H1 (cell line): Measurements from ENCODE around the gene FGF5. TPM values are rescaled to one million over a fixed set of nuclear protein-coding genes. Genes with fewer than 3 reads are reported as not detected.

Source experiments
- CTCF ChIA-PET: fragments of 300-600 bp; sonication (Branson Sonifier 250); formaldehyde crosslinking; loops from one replicate; lab custom pipeline; 2021; ENCODE audit not compliant: partially characterized antibody; lab: Charles Lee
- POLR2A ChIA-PET: fragments of 300-600 bp; sonication (Branson Sonifier 250); formaldehyde crosslinking; loops from one replicate; lab custom pipeline; 2021; ENCODE audit warnings: inconsistent platforms; ENCODE audit not compliant: partially characterized antibody; lab: Charles Lee
- DNase-seq, 2 experiments: peaks; one replicate each; pipeline versions ENCODE4 v3.0.0 to v3.0.0-alpha.2; 2010 to 2022; ENCODE audit warnings: low spot score in 2 of 2, low read depth in 1 of 2, mixed read lengths in 1 of 2
- FAIRE-seq: peaks from 2 replicates; lab custom pipeline; 2011; peaks lifted over from hg19 to GRCh38; lab: Jason Lieb, UNC
- H2AFZ ChIP-seq: 2 replicates; pipeline ENCODE4 v1.8.1; 2012; ENCODE audit warnings: low read length, inconsistent platforms
- H2AK5ac ChIP-seq: 2 replicates; pipeline ENCODE4 v1.6.1; 2013; ENCODE audit warnings: low read depth, low read length
- H2BK120ac ChIP-seq: replicated peaks from 2 replicates; pipeline ENCODE3; 2013; ENCODE audit warnings: low read depth, low read length, inconsistent platforms
- H2BK12ac ChIP-seq: 2 replicates; pipeline ENCODE4 v1.6.1; 2013; ENCODE audit warnings: low read depth, low read length
- H2BK15ac ChIP-seq: 2 replicates; pipeline ENCODE4 v1.6.1; 2013; ENCODE audit warnings: low read length
- H2BK20ac ChIP-seq: 2 replicates; pipeline ENCODE4 v1.6.1; 2013; ENCODE audit warnings: low read length
- H2BK5ac ChIP-seq: 2 replicates; pipeline ENCODE4 v1.6.1; 2013; ENCODE audit warnings: low read depth, low read length
- H3K14ac ChIP-seq: 2 replicates; pipeline ENCODE4 v1.6.1; 2013; ENCODE audit warnings: inconsistent platforms; ENCODE audit not compliant: insufficient read length
- H3K18ac ChIP-seq: 2 replicates; pipeline ENCODE4 v1.6.1; 2013; ENCODE audit warnings: low read length; ENCODE audit errors: extremely low read depth
- H3K23ac ChIP-seq: 2 replicates; pipeline ENCODE4 v1.6.1; 2013; ENCODE audit warnings: inconsistent platforms; ENCODE audit not compliant: insufficient read length
- H3K23me2 ChIP-seq: 2 replicates; pipeline ENCODE4 v1.6.1; 2013; ENCODE audit warnings: low read depth, low read length
- H3K27ac ChIP-seq: 2 replicates; pipeline ENCODE4 v1.6.1; 2011; ENCODE audit warnings: low read depth, low read length, inconsistent platforms
- H3K27me3 ChIP-seq, 4 experiments: replicated peaks in 1 of 4; 1 replicate in 1 of 4; 2 replicates in 3 of 4; pipeline versions ENCODE4 v1.6.1 to v1.8.1; 2011 to 2013; ENCODE audit warnings: low read length in 3 of 4, mild to moderate bottlenecking in 3 of 4, inconsistent platforms in 2 of 4, mixed read lengths in 2 of 4, moderate library complexity in 1 of 4; ENCODE audit not compliant: control insufficient read depth in 3 of 4, insufficient read depth in 3 of 4; ENCODE audit errors: extremely low read depth in 1 of 4
- H3K36me3 ChIP-seq, 4 experiments: 2 replicates each; pipeline versions ENCODE4 v1.6.1 to v1.8.1; 2011 to 2013; ENCODE audit warnings: mild to moderate bottlenecking in 4 of 4, low read length in 3 of 4, moderate library complexity in 2 of 4, control low read depth in 1 of 4, inconsistent platforms in 1 of 4; ENCODE audit not compliant: insufficient read depth in 4 of 4, control insufficient read depth in 2 of 4
- H3K4ac ChIP-seq: replicated peaks from 2 replicates; pipeline ENCODE3; 2013; ENCODE audit warnings: low read length, low read depth, mixed read lengths, inconsistent platforms; ENCODE audit not compliant: insufficient read length
- H3K4me1 ChIP-seq, 4 experiments: replicated peaks in 1 of 4; 1 replicate in 1 of 4; 2 replicates in 3 of 4; pipeline versions ENCODE4 v1.6.1 to v1.8.1; 2011 to 2013; ENCODE audit warnings: low read length in 3 of 4, inconsistent platforms in 2 of 4, mixed read lengths in 1 of 4; ENCODE audit not compliant: insufficient read depth in 4 of 4, control insufficient read depth in 3 of 4
- H3K4me2 ChIP-seq, 2 experiments: 2 replicates each; pipeline versions ENCODE4 v1.6.1 to v1.8.1; 2011 to 2013; ENCODE audit warnings: low read depth in 2 of 2, low read length in 2 of 2, control low read depth in 1 of 2, inconsistent platforms in 1 of 2, mild to moderate bottlenecking in 1 of 2; ENCODE audit not compliant: insufficient read depth in 1 of 2
- H3K4me3 ChIP-seq, 4 experiments: fragments of 200-600, 300-600 bp in 1 of 4; sonication (generic), shearing (Covaris generic), sonication (Bioruptor Twin) in 1 of 4; 2 replicates each; pipeline versions ENCODE4 v1.5.1 to v1.8.1; 2011 to 2016; ENCODE audit warnings: low read length in 4 of 4, low read depth in 3 of 4, control low read depth in 2 of 4, inconsistent platforms in 2 of 4, mild to moderate bottlenecking in 2 of 4, mixed read lengths in 1 of 4, moderate library complexity in 1 of 4; ENCODE audit not compliant: insufficient read depth in 2 of 4; ENCODE audit errors: extremely low read depth in 1 of 4
- H3K56ac ChIP-seq: replicated peaks from 2 replicates; pipeline ENCODE3; 2013; ENCODE audit warnings: low read depth, mild to moderate bottlenecking, mixed read lengths, low read length, inconsistent platforms; ENCODE audit not compliant: insufficient read length
- H3K79me1 ChIP-seq: 2 replicates; pipeline ENCODE4 v1.6.1; 2013; ENCODE audit warnings: low read depth, low read length, control low read depth
- H3K79me2 ChIP-seq, 2 experiments: 2 replicates each; pipeline versions ENCODE4 v1.6.1 to v1.8.1; 2012 to 2013; ENCODE audit warnings: low read length in 2 of 2, mild to moderate bottlenecking in 2 of 2, inconsistent platforms in 1 of 2; ENCODE audit not compliant: insufficient read depth in 2 of 2, control insufficient read depth in 1 of 2
- H3K9ac ChIP-seq, 4 experiments: replicated peaks in 1 of 4; 1 replicate in 1 of 4; 2 replicates in 3 of 4; pipeline versions ENCODE4 v1.6.1 to v1.8.1; 2011 to 2013; ENCODE audit warnings: low read depth in 3 of 4, low read length in 3 of 4, control low read depth in 2 of 4, mild to moderate bottlenecking in 2 of 4, moderate library complexity in 2 of 4, inconsistent platforms in 1 of 4; ENCODE audit errors: extremely low read depth in 1 of 4
- H3K9me3 ChIP-seq, 2 experiments: 2 replicates each; pipeline versions ENCODE4 v1.6.1 to v1.8.1; 2012 to 2013; ENCODE audit warnings: mild to moderate bottlenecking in 2 of 2, moderate library complexity in 2 of 2, control low read depth in 1 of 2, inconsistent platforms in 1 of 2, low read depth in 1 of 2, low read length in 1 of 2, mixed read lengths in 1 of 2; ENCODE audit not compliant: insufficient read depth in 2 of 2
- H4K20me1 ChIP-seq, 2 experiments: replicated peaks in 1 of 2; 2 replicates each; pipeline versions ENCODE3 to v1.8.1; 2011 to 2013; ENCODE audit warnings: inconsistent platforms in 2 of 2, low read length in 2 of 2, mild to moderate bottlenecking in 1 of 2; ENCODE audit not compliant: insufficient read depth in 2 of 2, control insufficient read depth in 1 of 2
- H4K5ac ChIP-seq: 2 replicates; pipeline ENCODE4 v1.6.1; 2013; ENCODE audit warnings: low read length, low read depth, mixed read lengths, inconsistent platforms; ENCODE audit not compliant: insufficient read length
- H4K8ac ChIP-seq: 2 replicates; pipeline ENCODE4 v1.8.0; 2013; ENCODE audit warnings: mild to moderate bottlenecking, moderate library complexity, low read length, inconsistent platforms; ENCODE audit not compliant: insufficient read depth; ENCODE audit errors: extremely low read depth
- H4K91ac ChIP-seq: replicated peaks from 2 replicates; pipeline ENCODE3; 2013; ENCODE audit warnings: low read length, mixed read lengths, inconsistent platforms; ENCODE audit not compliant: insufficient read length
- NANOG ChIP-seq: IDR thresholded peaks from 2 replicates; pipeline ENCODE4 v1.6.1; 2011; ENCODE audit warnings: low read length, low read depth, mild to moderate bottlenecking, inconsistent platforms; ENCODE audit not compliant: insufficient read depth, poor library complexity, severe bottlenecking
- PHF8 ChIP-seq: fragments of 200-600 bp; sonication (generic); conservative IDR thresholded peaks from 2 replicates; pipeline ENCODE4 v1.7.1; 2012; ENCODE audit warnings: low read depth, mild to moderate bottlenecking, inconsistent platforms, low read length, moderate library complexity
- SP2 ChIP-seq: IDR thresholded peaks from 2 replicates; pipeline ENCODE4 v1.6.1; 2012; ENCODE audit warnings: mild to moderate bottlenecking, low read length, inconsistent platforms
- WGBS, 2 experiments: shearing (Covaris generic) in 1 of 2; methylation state at CpG; one replicate each; pipeline versions ENCODE4 v1.1.6 to v1.1.7; 2013 to 2015; ENCODE audit warnings: low lambda C conversion rate in 2 of 2, mixed read lengths in 2 of 2, inconsistent platforms in 1 of 2, low coverage in 1 of 2, missing lambda C conversion rate in 1 of 2; ENCODE audit not compliant: insufficient replicate concordance in 2 of 2, insufficient coverage in 1 of 2, insufficient read length in 1 of 2; ENCODE audit errors: extremely low coverage in 1 of 2, missing lambda C conversion rate in 1 of 2; 5-methylcytosine and 5-hydroxymethylcytosine counted together
- polyA plus RNA-seq, 7 experiments: library from polyadenylated mRNA; depleted of rRNA in 3 of 7; stranded (reverse) in 5 of 7; unstranded in 2 of 7; fragments of >200 nt in 5 of 7; fragments of 200-250 nt in 2 of 7; gene quantifications; 1 replicate in 5 of 7; 2 replicates in 1 of 7; 4 replicates in 1 of 7; pipeline versions ENCODE4 v1.2.1 to v1.2.3, GENCODE V29; 2011 to 2013; ENCODE audit warnings: missing spikeins in 2 of 7, mixed read lengths in 2 of 7
- total RNA-seq: library from RNA; stranded (reverse); fragmentation: NEBNext Ultra II Directional; extraction: Animal tissue kit (Norgen Biotek cat#: 25700); gene quantifications from 2 replicates; pipeline ENCODE4 v1.2.1, GENCODE V29; 2021

FGF5 gene
- total and polyA plus RNA-seq, 2 of the 8 experiments (the other 6 are each of a cell fraction or from before 2014, with no cell fraction given), result not detected

- no peak for FAIRE-seq
- H3K9ac ChIP-seq, result no peak overlapping the region
- TF ChIP-seq SP2 (no peak), PHF8 (no peak), NANOG (no peak)
Observed at GRCh38 chr4:80335226-80335553, 68.7 kb downstream of the FGF5 start.

More at GRCh38 chr4:80335226-80335553, 68.7 kb downstream of the FGF5 start:
- no peak overlapping the region for H2BK5ac ChIP-seq
- H3K36me3 ChIP-seq, result no peaks in the 10 kb centered on the region
- peak overlapping the region; percentile 54 to 93 for H3K4me2 ChIP-seq
- no peak overlapping the region for H2BK15ac ChIP-seq
- no peak overlapping the region for H3K18ac ChIP-seq
- no peak overlapping the region for H4K5ac ChIP-seq
- H2BK120ac ChIP-seq, result no peak overlapping the region
- H4K91ac ChIP-seq, result no peak overlapping the region
- H3K23me2 ChIP-seq, result peaks cover 2% of the 10 kb centered on the region; the same call in 1 of the 2 replicates
- WGBS, 2 experiments, result 25% methylated on average over 3 of the region's 3 CpGs; no CpG with 5 or more reads in 1 of the 2 experiments
- no peaks in the 10 kb centered on the region for H3K79me2 ChIP-seq
- H2AFZ ChIP-seq, result peak overlapping the region; percentile 26; the same call in 1 of the 2 replicates
- no peaks in the 10 kb centered on the region for H3K9me3 ChIP-seq
- no peak overlapping the region for H2BK12ac ChIP-seq
- no peaks in the 10 kb centered on the region for H3K79me1 ChIP-seq
- peaks cover 0 to 11% (median 9%) of the 10 kb centered on the region in 4 experiments; a peak in 6 of 7 replicates for H3K27me3 ChIP-seq
- no peak overlapping the region for H2BK20ac ChIP-seq
- H3K23ac ChIP-seq, result no peak overlapping the region
- ChIA-PET CTCF (interaction anchor here (0.8 to 5.3 kb wide), 12 partner anchors 8 to 1383 kb away, joined by 3 to 37 read pairs (median 4); partner anchors contain the start of gene FGF5), POLR2A (no interaction called here)
- H2AK5ac ChIP-seq, result no peak overlapping the region
- H3K56ac ChIP-seq, result no peak overlapping the region
- H3K27ac ChIP-seq, result no peak overlapping the region
- H3K4me3 ChIP-seq, result peak overlapping the region in 3 of 4 experiments; percentile 50 to 84 (median 81); a peak in 5 of 8 replicates
- no peak for DNase-seq
- H3K4me1 ChIP-seq, result no peaks in the 10 kb centered on the region; a peak in 1 of 7 replicates
- H4K8ac ChIP-seq, result no peak overlapping the region
- H3K14ac ChIP-seq, result no peak overlapping the region
- no peak overlapping the region for H3K4ac ChIP-seq
- H4K20me1 ChIP-seq, result no peaks in the 10 kb centered on the region
